B cell (primary cell): ENCODE data around the gene CDKN1A. TPM values are rescaled to one million over a fixed set of nuclear protein-coding genes. Genes with fewer than 3 reads are reported as not detected.

Experiments used
- ATAC-seq: fragments of 200-7000 bp; cut with Tn5 transposase; one replicate; pipeline ENCODE4 v1.10.0; 2021; ENCODE audit warnings: low read depth, mild to moderate bottlenecking, moderate number of reproducible peaks, moderate library complexity
- CTCF ChIA-PET: fragments of 350-600 bp; sonication (Branson Sonifier 250); formaldehyde crosslinking; loops from one replicate; lab custom pipeline; 2021; ENCODE audit warnings: antibody characterized with exemption, inconsistent platforms; lab: Charles Lee
- POLR2A ChIA-PET: fragments of 350-600 bp; sonication (Branson Sonifier 250); formaldehyde crosslinking; loops from one replicate; lab custom pipeline; 2021; ENCODE audit warnings: antibody characterized with exemption; lab: Charles Lee
- DNase-seq: peaks from one replicate; pipeline ENCODE4 v3.0.0; 2013
- H2AFZ ChIP-seq: 2 replicates; pipeline ENCODE4 v1.6.1; 2012; ENCODE audit warnings: mild to moderate bottlenecking, low read depth, low read length; ENCODE audit not compliant: insufficient read depth, poor library complexity, severe bottlenecking
- H3K27ac ChIP-seq, 2 donors: 1 replicate in 1 of 2; 2 replicates in 1 of 2; pipeline ENCODE4 v1.5.1; 2012 to 2013; ENCODE audit warnings: low read length in 2 of 2, mild to moderate bottlenecking in 2 of 2, moderate library complexity in 1 of 2
- H3K27me3 ChIP-seq, 4 experiments: fragments of 200-600 bp in 1 of 4; sonication (generic) in 1 of 4; replicated peaks in 1 of 4; 1 replicate in 2 of 4; 2 replicates in 2 of 4; pipeline versions ENCODE4 v1.6.1 to v1.7.0; 2013 to 2016; ENCODE audit warnings: low read length in 3 of 4, mild to moderate bottlenecking in 2 of 4, mixed read lengths in 1 of 4, moderate library complexity in 1 of 4; ENCODE audit not compliant: insufficient read depth in 4 of 4, control insufficient read depth in 3 of 4; ENCODE audit errors: control extremely low read depth in 1 of 4
- H3K36me3 ChIP-seq, 2 experiments: replicated peaks in 1 of 2; 1 replicate in 1 of 2; 2 replicates in 1 of 2; pipeline versions ENCODE4 v1.6.1 to v1.7.1; 2013; ENCODE audit warnings: low read length in 1 of 2; ENCODE audit not compliant: insufficient read depth in 2 of 2, control insufficient read depth in 1 of 2; ENCODE audit errors: control extremely low read depth in 1 of 2, extremely low read depth in 1 of 2
- H3K4me1 ChIP-seq, 2 donors: fragments of 200-600 bp in 1 of 2; sonication (generic) in 1 of 2; 1 replicate in 1 of 2; 2 replicates in 1 of 2; pipeline versions ENCODE4 v1.5.1 to v1.6.1; 2013 to 2017; ENCODE audit warnings: low read length in 2 of 2; ENCODE audit not compliant: control insufficient read depth in 2 of 2, insufficient read depth in 2 of 2
- H3K4me2 ChIP-seq: replicated peaks from 2 replicates; pipeline ENCODE3; 2012; ENCODE audit warnings: mild to moderate bottlenecking, low read depth, low read length; ENCODE audit not compliant: poor library complexity, severe bottlenecking
- H3K4me3 ChIP-seq, 5 experiments: fragments of 200-600 bp in 1 of 5; sonication (generic) in 1 of 5; 1 replicate in 3 of 5; 2 replicates in 2 of 5; pipeline versions ENCODE4 v1.5.1 to v1.7.0; 2011 to 2016; ENCODE audit warnings: low read length in 4 of 5, mild to moderate bottlenecking in 4 of 5, low read depth in 2 of 5, control low read depth in 1 of 5, moderate library complexity in 1 of 5; ENCODE audit not compliant: insufficient read depth in 1 of 5; ENCODE audit errors: control extremely low read depth in 1 of 5, extremely low read depth in 1 of 5
- H3K79me2 ChIP-seq: fragments of 200-600 bp; sonication (generic); one replicate; pipeline ENCODE4 v1.6.0; 2016; ENCODE audit warnings: low read length; ENCODE audit not compliant: control insufficient read depth, insufficient read depth
- H3K9ac ChIP-seq: fragments of 200-600 bp; sonication (generic); 2 replicates; pipeline ENCODE4 v1.6.1; 2017; ENCODE audit warnings: mild to moderate bottlenecking, low read length, moderate library complexity
- H3K9me3 ChIP-seq, 3 donors: one replicate each; pipeline versions ENCODE4 v1.6.1 to v1.7.1; 2013; ENCODE audit warnings: low read length in 2 of 3; ENCODE audit not compliant: control insufficient read depth in 2 of 3, insufficient read depth in 1 of 3; ENCODE audit errors: control extremely low read depth in 1 of 3
- H4K20me1 ChIP-seq: 2 replicates; pipeline ENCODE4 v1.6.0; 2012; ENCODE audit warnings: mild to moderate bottlenecking, low read length; ENCODE audit not compliant: insufficient read depth, control insufficient read depth, poor library complexity, severe bottlenecking
- H3K27ac Mint-ChIP-seq: one replicate; pipeline ENCODE4 v1.8.0; 2021; ENCODE audit warnings: mixed read lengths
- H3K27me3 Mint-ChIP-seq: one replicate; pipeline ENCODE4 v1.8.0; 2021; ENCODE audit warnings: mixed read lengths
- H3K4me1 Mint-ChIP-seq: one replicate; pipeline ENCODE4 v1.8.0; 2021; ENCODE audit warnings: mixed read lengths
- H3K4me3 Mint-ChIP-seq: one replicate; pipeline ENCODE4 v1.8.0; 2021; ENCODE audit warnings: mixed read lengths
- H3K9me3 Mint-ChIP-seq: one replicate; pipeline ENCODE4 v1.8.0; 2022; ENCODE audit warnings: mixed read lengths; ENCODE audit not compliant: insufficient read depth
- EZH2 ChIP-seq: IDR thresholded peaks from 2 replicates; pipeline ENCODE4 v1.6.1; 2012; ENCODE audit warnings: borderline replicate concordance, low read depth, mild to moderate bottlenecking, moderate library complexity, low read length; ENCODE audit not compliant: insufficient read depth, poor library complexity, severe bottlenecking
- WGBS: methylation state at CpG from one replicate; pipeline ENCODE4 v1.1.5; 2013; ENCODE audit warnings: missing lambda C conversion rate; ENCODE audit not compliant: insufficient coverage; 5-methylcytosine and 5-hydroxymethylcytosine counted together
- intact Hi-C: fragments of 100-400 bp; cut with micrococcal nuclease; formaldehyde crosslinking; loops from one replicate; pipeline ENCODE4 v1.10.0; 2022
- polyA plus RNA-seq: library from polyadenylated mRNA; depleted of rRNA; stranded (reverse); fragments of >200 nt; gene quantifications from 2 replicates; pipeline ENCODE4 v1.2.3, GENCODE V29; 2012
- total RNA-seq, 2 donors: library from RNA; stranded (reverse); fragments of 120-200 nt in 1 of 2; gene quantifications; 1 replicate in 1 of 2; 2 replicates in 1 of 2; pipeline versions ENCODE4 v1.2.3 to v1.2.4, GENCODE V29; 2013 to 2022
- TF ChIP-seq, protein P1 (sequence below): fragments of 200-600 bp; IDR thresholded peaks from one replicate; pipeline ENCODE4 v1.8.0; 2022; ENCODE audit warnings: antibody characterized with exemption, mild to moderate bottlenecking

Gene CDKN1A
- total and polyA plus RNA-seq, 2 donors (not counting 1 experiment from before 2014, with no cell fraction given) = 45.5 to 352 TPM

DNA sequence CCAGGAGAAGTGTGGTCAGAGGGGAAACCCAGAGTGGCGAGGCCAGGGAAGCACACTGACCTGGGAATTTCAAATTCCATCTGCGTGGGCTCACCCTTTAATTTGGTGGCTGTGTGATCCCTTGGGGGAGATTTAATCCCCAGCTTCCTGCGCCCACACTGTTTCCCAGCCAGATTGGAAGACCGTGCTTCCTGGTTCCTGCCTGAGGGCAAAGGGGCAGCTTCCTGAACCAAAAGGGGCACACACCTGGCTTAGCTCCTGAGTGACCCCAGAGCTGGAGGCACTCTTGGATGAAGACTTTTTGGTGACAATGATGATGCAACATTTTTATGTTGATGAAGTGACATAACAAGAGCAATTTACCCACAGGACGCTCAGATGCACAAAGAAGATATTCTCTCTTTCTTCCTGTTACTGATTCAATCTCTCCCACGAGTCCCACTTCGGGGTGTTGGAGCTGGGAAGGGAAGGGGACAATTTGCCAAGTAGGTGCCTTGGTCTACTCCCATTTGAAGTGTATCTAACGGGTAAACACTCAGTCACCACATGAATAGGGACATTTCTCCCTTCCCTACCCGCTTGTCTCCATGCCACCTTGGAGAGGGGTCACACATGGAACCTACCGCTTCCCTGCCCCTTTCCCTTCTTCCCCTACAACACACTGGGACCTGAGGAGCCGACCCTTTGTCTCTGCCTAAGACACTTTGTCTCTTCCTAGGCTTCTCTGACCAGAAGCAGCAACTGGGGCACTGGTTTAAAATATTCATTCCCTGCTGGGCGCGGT, 28.6 kb upstream of the CDKN1A start:
- DNase-seq = no peak
- peaks cover 20 to 23% of the 10 kb centered on the region in 2 donors for H3K4me1 ChIP-seq
- POLR2A ChIA-PET = interaction anchor here (0.6 kb wide), 1 partner anchor 13 kb away, joined by 3 read pairs; no protein-coding TSS in a partner anchor
- H3K36me3 ChIP-seq = no peaks in the 10 kb centered on the region
- 80% methylated on average over 10 of the region's 13 CpGs for WGBS
- H4K20me1 ChIP-seq = no peaks in the 10 kb centered on the region
- ATAC-seq = no peak
- no peaks in the 10 kb centered on the region for H3K79me2 ChIP-seq
- intact Hi-C loops = no loop called here
- TF ChIP-seq EZH2 = no peak
- TF ChIP-seq, protein P1, sequence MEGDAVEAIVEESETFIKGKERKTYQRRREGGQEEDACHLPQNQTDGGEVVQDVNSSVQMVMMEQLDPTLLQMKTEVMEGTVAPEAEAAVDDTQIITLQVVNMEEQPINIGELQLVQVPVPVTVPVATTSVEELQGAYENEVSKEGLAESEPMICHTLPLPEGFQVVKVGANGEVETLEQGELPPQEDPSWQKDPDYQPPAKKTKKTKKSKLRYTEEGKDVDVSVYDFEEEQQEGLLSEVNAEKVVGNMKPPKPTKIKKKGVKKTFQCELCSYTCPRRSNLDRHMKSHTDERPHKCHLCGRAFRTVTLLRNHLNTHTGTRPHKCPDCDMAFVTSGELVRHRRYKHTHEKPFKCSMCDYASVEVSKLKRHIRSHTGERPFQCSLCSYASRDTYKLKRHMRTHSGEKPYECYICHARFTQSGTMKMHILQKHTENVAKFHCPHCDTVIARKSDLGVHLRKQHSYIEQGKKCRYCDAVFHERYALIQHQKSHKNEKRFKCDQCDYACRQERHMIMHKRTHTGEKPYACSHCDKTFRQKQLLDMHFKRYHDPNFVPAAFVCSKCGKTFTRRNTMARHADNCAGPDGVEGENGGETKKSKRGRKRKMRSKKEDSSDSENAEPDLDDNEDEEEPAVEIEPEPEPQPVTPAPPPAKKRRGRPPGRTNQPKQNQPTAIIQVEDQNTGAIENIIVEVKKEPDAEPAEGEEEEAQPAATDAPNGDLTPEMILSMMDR = no peak
- Mint-ChIP-seq H3K4me1 (peaks cover 25% of the 10 kb centered on the region), H3K9me3 (no peaks in the 10 kb centered on the region), H3K27ac (peak overlapping the region; percentile 20), H3K27me3 (no peaks in the 10 kb centered on the region), H3K4me3 (no peak overlapping the region)
- H3K27me3 ChIP-seq = no peaks in the 10 kb centered on the region
- H3K9ac ChIP-seq = no peak overlapping the region
- no peak overlapping the region for H2AFZ ChIP-seq
- H3K4me3 ChIP-seq = no peak overlapping the region
- no peaks in the 10 kb centered on the region for H3K9me3 ChIP-seq
- no peak overlapping the region for H3K27ac ChIP-seq
- no peak overlapping the region for H3K4me2 ChIP-seq
- CTCF ChIA-PET = interaction anchor here (0.7 to 1.4 kb wide), 4 partner anchors 8 to 110 kb away, joined by 3 to 7 read pairs (median 3); no protein-coding TSS in a partner anchor

DNA sequence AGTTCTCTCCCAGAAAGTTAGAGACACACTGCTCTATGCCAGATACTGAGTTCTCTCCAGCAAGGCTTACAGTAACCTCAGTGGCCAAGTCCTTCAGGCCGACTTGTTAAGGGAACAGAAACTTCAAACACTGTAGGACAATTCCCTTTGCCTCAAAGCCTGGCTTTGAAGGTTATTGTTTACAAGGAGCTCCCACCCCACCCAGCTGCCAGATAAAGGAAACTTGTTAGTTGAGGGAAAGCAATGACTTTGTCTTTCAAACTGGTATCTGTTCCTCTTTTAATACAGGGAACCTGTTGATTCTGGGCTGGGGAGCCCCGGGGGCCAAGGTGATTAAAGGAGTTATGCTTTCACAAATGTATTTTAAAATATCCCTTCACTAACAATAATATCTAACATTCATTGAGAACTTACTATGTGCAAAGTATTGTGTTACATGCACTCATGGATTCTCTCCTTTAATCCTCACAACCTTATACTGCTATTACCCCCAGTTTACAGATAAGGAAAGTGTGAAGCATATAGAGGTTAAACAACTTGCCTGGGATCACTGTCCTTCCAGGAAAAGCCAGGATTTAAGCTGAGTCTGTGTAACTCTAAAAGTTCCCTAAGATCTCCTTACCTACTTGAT, 27.6 kb upstream of the CDKN1A start:
- Histone ChIP-seq H3K4me3 (no peak overlapping the region), H3K9ac (no peak overlapping the region), H4K20me1 (no peaks in the 10 kb centered on the region), H3K36me3 (no peaks in the 10 kb centered on the region), H3K27me3 (no peaks in the 10 kb centered on the region), H2AFZ (no peak overlapping the region), H3K9me3 (no peaks in the 10 kb centered on the region), H3K4me2 (peak overlapping the region; percentile 54), H3K79me2 (no peaks in the 10 kb centered on the region), H3K27ac (no peak overlapping the region), H3K4me1 (peaks cover 20 to 23% of the 10 kb centered on the region in 2 donors)
- Mint-ChIP-seq H3K4me1 (peaks cover 30% of the 10 kb centered on the region), H3K4me3 (no peak overlapping the region), H3K9me3 (no peaks in the 10 kb centered on the region), H3K27me3 (peaks cover 7% of the 10 kb centered on the region), H3K27ac (peak overlapping the region; percentile 67)
- intact Hi-C loops = no loop called here
- ChIA-PET POLR2A (interaction anchor here (0.7 kb wide), 1 partner anchor 27 kb away, joined by 4 read pairs; the partner anchor contains the start of gene CDKN1A), CTCF (interaction anchor here (0.7 to 2.9 kb wide), 6 partner anchors 26 to 108 kb away, joined by 3 to 7 read pairs (median 4); no protein-coding TSS in a partner anchor)
- TF ChIP-seq, protein P1 = no peak
- no peak for TF ChIP-seq EZH2
- peak; percentile 86 for ATAC-seq
- WGBS = no CpG with 5 or more reads among the region's 2 CpGs
- peak; percentile 71 for DNase-seq
